Esophagus squamous epithelium (tissue), 5 donors: ENCODE measurements around the gene SH3BP5L. TPM values are rescaled to one million over a fixed set of nuclear protein-coding genes. Genes with fewer than 3 reads are reported as not detected.

Experiments used
- DNase-seq: peaks from one replicate; lab custom pipeline; 2025; lab: John Stamatoyannopoulos, UW
- H3K27ac ChIP-seq, 4 donors: fragments of 200-600 bp; sonication (generic); one replicate each; pipeline ENCODE4 v1.5.1; 2016 to 2019; ENCODE audit warnings: mild to moderate bottlenecking in 1 of 4
- H3K27me3 ChIP-seq, 4 donors: fragments of 200-600 bp; sonication (generic); 1 replicate in 3 of 4; 2 replicates in 1 of 4; pipeline versions ENCODE4 v1.5.1 to v1.6.0; 2017 to 2021; ENCODE audit warnings: antibody characterized with exemption in 1 of 4
- H3K36me3 ChIP-seq, 3 donors: fragments of 200-600 bp; sonication (generic); one replicate each; pipeline ENCODE4 v1.5.1; 2016 to 2019
- H3K4me1 ChIP-seq, 3 donors: fragments of 200-600 bp; sonication (generic); one replicate each; pipeline ENCODE4 v1.5.1; 2017 to 2019
- H3K4me3 ChIP-seq, 4 donors: fragments of 200-600 bp; sonication (generic); 1 replicate in 3 of 4; 2 replicates in 1 of 4; pipeline ENCODE4 v1.5.1; 2016 to 2019; ENCODE audit warnings: mild to moderate bottlenecking in 2 of 4, moderate library complexity in 1 of 4
- H3K9me3 ChIP-seq, 3 donors: fragments of 200-600 bp; sonication (generic); one replicate each; pipeline ENCODE4 v1.5.1; 2016 to 2019
- POLR2A ChIP-seq, 4 donors: fragments of 450-650 bp; IDR thresholded peaks; one replicate each; pipeline ENCODE4 v1.6.1; 2017; ENCODE audit warnings: antibody characterized with exemption in 4 of 4, mild to moderate bottlenecking in 4 of 4, moderate library complexity in 3 of 4
- WGBS, 2 donors: methylation state at CpG; one replicate each; pipeline ENCODE4 v1.1.5; 2018; 5-methylcytosine and 5-hydroxymethylcytosine counted together
- intact Hi-C: fragments of 100-400 bp; cut with DNase I; formaldehyde crosslinking; loops from one replicate; pipeline ENCODE4 v1.15.0; 2022
- total RNA-seq, 4 donors: library from RNA; depleted of rRNA; stranded (reverse); fragments of >200 nt; gene quantifications; one replicate each; pipeline ENCODE4 v1.1.0, GENCODE V29; 2016
- TF ChIP-seq, protein P1 (sequence below), 6 experiments: fragments of 450-650 bp in 4 of 6; fragments of 200-600 bp in 2 of 6; sonication (generic) in 2 of 6; IDR thresholded peaks; one replicate each; pipeline ENCODE4 v1.5.1; 2016 to 2019; ENCODE audit warnings: antibody characterized with exemption in 6 of 6, mild to moderate bottlenecking in 4 of 6, moderate library complexity in 4 of 6
- donor health status: DM: yes; HTN: yes; CAD: no.

SH3BP5L gene
- total RNA-seq, 4 donors from 2014 or later = 19.2 to 23.1 (median 21.9) TPM

GRCh38 chr1:248838357-248839167 is 12.8 kb upstream of the SH3BP5L start:
- Histone ChIP-seq H3K27me3 (no peaks in the 10 kb centered on the region), H3K4me3 (peak overlapping the region; percentile 80 to 98 (median 91)), H3K4me1 (peaks cover 19 to 55% (median 40%) of the 10 kb centered on the region in 3 donors), H3K36me3 (no peaks in the 10 kb centered on the region), H3K27ac (peak overlapping the region; percentile 100), H3K9me3 (no peaks in the 10 kb centered on the region)
- TF ChIP-seq, protein P1, sequence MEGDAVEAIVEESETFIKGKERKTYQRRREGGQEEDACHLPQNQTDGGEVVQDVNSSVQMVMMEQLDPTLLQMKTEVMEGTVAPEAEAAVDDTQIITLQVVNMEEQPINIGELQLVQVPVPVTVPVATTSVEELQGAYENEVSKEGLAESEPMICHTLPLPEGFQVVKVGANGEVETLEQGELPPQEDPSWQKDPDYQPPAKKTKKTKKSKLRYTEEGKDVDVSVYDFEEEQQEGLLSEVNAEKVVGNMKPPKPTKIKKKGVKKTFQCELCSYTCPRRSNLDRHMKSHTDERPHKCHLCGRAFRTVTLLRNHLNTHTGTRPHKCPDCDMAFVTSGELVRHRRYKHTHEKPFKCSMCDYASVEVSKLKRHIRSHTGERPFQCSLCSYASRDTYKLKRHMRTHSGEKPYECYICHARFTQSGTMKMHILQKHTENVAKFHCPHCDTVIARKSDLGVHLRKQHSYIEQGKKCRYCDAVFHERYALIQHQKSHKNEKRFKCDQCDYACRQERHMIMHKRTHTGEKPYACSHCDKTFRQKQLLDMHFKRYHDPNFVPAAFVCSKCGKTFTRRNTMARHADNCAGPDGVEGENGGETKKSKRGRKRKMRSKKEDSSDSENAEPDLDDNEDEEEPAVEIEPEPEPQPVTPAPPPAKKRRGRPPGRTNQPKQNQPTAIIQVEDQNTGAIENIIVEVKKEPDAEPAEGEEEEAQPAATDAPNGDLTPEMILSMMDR (IDR thresholded peaks at IDR 0.05) = peak in 1 of 6 experiments; percentile 4
- TF ChIP-seq POLR2A (IDR thresholded peaks at IDR 0.05) = peak in 3 of 4 donors; percentile 28 to 89 (median 77)
- intact Hi-C loops = no loop called here
- WGBS, 2 donors = 0% methylated on average over 6 of the region's 82 CpGs; no CpG with 5 or more reads in 1 of the 2 donors
- peak; percentile 53 for DNase-seq

DNA sequence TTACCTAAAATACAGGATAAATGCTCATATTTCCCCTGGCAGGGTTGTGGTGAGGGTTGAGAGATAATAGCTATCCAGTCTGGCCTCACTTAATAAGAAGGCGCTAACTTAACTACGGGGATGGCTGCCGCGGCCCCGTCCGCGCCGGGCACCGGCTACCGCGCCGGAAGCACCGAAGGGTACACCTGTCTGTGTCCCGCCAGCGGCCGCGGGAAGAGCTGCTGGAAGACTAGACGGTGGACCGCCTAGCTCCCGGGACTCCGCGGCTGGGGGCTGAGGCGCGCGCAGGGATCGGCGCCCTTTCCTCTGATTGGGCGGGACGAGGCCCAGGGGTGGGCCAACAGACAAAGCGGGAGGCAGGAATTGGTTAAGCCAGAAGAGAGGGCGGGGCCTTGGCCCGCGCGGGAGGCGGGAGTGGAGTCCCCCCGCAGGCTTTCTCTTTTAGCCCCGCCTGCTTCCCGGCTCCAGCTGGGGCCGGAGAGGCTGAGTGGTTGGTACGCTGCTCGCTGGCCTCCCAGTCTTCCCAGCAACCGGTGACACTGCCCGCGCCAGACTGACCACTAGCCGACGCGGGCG is 12.2 kb upstream of the SH3BP5L start, which contains the start of gene ZNF672:
Gene ZNF672 (plus strand): TSS at position 444 of the 576 bp plus-strand sequence. CDS start 9,051 bp downstream, outside the sequence.
- no peaks in the 10 kb centered on the region for H3K9me3 ChIP-seq
- peak; percentile 89 for DNase-seq
- TF ChIP-seq, protein P1 (IDR thresholded peaks at IDR 0.05) = no peak
- TF ChIP-seq POLR2A (IDR thresholded peaks at IDR 0.05) = peak in 2 of 4 donors; percentile 78 to 94
- peak within 1 kb of the TSS; percentile 100 for H3K27ac ChIP-seq
- intact Hi-C loops = no loop called here
- 0% methylated on average over 7 to 16 of the region's 48 CpGs for WGBS, 2 donors
- H3K27me3 ChIP-seq = no peaks in the 10 kb centered on the region
- no peaks in the 10 kb centered on the region for H3K36me3 ChIP-seq
- peaks cover 18 to 48% (median 36%) of the 10 kb centered on the region in 3 donors for H3K4me1 ChIP-seq
- peak within 1 kb of the TSS; percentile 80 to 98 (median 91) for H3K4me3 ChIP-seq

- H3K27me3 ChIP-seq = no peaks in the 10 kb centered on the region
- WGBS, 2 donors = 27 to 51% methylated on average over 8 to 11 of the region's 11 CpGs
- no peak for DNase-seq
- no peak for TF ChIP-seq POLR2A (IDR thresholded peaks at IDR 0.05)
- TF ChIP-seq, protein P1 (IDR thresholded peaks at IDR 0.05) = no peak
- peak overlapping the region; percentile 100 for H3K27ac ChIP-seq
- H3K36me3 ChIP-seq = no peaks in the 10 kb centered on the region
- intact Hi-C loops = no loop called here
- H3K4me3 ChIP-seq = peak overlapping the region; percentile 80 to 98 (median 91)
- no peaks in the 10 kb centered on the region for H3K9me3 ChIP-seq
- H3K4me1 ChIP-seq = peaks cover 12 to 41% (median 29%) of the 10 kb centered on the region in 3 donors
These were observed 11.5 kb upstream of the SH3BP5L start for GRCh38 chr1:248837045-248837780.

- peaks cover 7 to 13% (median 7%) of the 10 kb centered on the region in 3 donors for H3K4me1 ChIP-seq
- H3K27me3 ChIP-seq = no peaks in the 10 kb centered on the region
- H3K4me3 ChIP-seq = no peak overlapping the region
- H3K9me3 ChIP-seq = no peaks in the 10 kb centered on the region
- H3K36me3 ChIP-seq = no peaks in the 10 kb centered on the region
- intact Hi-C loops = no loop called here
- TF ChIP-seq, protein P1 (IDR thresholded peaks at IDR 0.05) = no peak
- no peak for TF ChIP-seq POLR2A (IDR thresholded peaks at IDR 0.05)
- peak overlapping the region in 1 of 4 donors; percentile 42 for H3K27ac ChIP-seq
- no peak for DNase-seq
- 41 to 58% methylated on average over 7 of the region's 7 CpGs for whole genome bisulfite sequencing, 2 donors
These were observed 8.7 kb upstream of the SH3BP5L start for GRCh38 chr1:248834343-248834940.
